OCI-LY3 (cell line): Measurements from ENCODE around the gene MAFG.
A peak's percentile ranks its signal among the peaks of the same experiment; 100 is the strongest.

Experiments used
- H2AFZ ChIP-seq: fragments of 200-600, 300-600 bp; shearing (Covaris generic); 2 replicates; pipeline ENCODE4 v1.6.0; 2014; ENCODE audit warnings: antibody characterized with exemption, low read depth, low read length
- H3K27ac ChIP-seq: fragments of 200-600, 300-600 bp; sonication (generic); 2 replicates; pipeline ENCODE4 v1.5.1; 2014; ENCODE audit warnings: mild to moderate bottlenecking, low read length, moderate library complexity, mixed read lengths
- H3K27me3 ChIP-seq: fragments of 200-600, 300-600 bp; sonication (generic); 2 replicates; pipeline ENCODE4 v1.6.1; 2014; ENCODE audit warnings: low read depth, low read length, mixed read lengths
- H3K36me3 ChIP-seq: fragments of 200-600, 300-600 bp; sonication (generic); replicated peaks from 2 replicates; pipeline ENCODE3; 2014; ENCODE audit warnings: low read depth, low read length, mixed read lengths
- H3K4me1 ChIP-seq: fragments of 300-600, 200-600 bp; sonication (generic); 2 replicates; pipeline ENCODE4 v1.6.1; 2014; ENCODE audit warnings: low read length, mixed read lengths
- H3K4me2 ChIP-seq: fragments of 200-600, 300-600 bp; sonication (generic); 2 replicates; pipeline ENCODE4 v1.6.1; 2014; ENCODE audit warnings: low read length, mixed read lengths
- H3K4me3 ChIP-seq: fragments of 300-600, 200-600 bp; sonication (generic); 2 replicates; pipeline ENCODE4 v1.5.1; 2014; ENCODE audit warnings: antibody characterized with exemption, mild to moderate bottlenecking, low read length, moderate library complexity
- H3K79me2 ChIP-seq: fragments of 300-600, 200-600 bp; shearing (Covaris generic); 2 replicates; pipeline ENCODE4 v1.6.1; 2014; ENCODE audit warnings: mild to moderate bottlenecking, low read length, mixed read lengths
- H3K9ac ChIP-seq: fragments of 300-600, 200-600 bp; shearing (Covaris generic); 2 replicates; pipeline ENCODE4 v1.6.0; 2014; ENCODE audit warnings: mild to moderate bottlenecking, low read length, moderate library complexity
- H3K9me3 ChIP-seq: fragments of 200-600, 300-600 bp; shearing (Covaris generic); 2 replicates; pipeline ENCODE4 v1.6.1; 2014; ENCODE audit warnings: low read length, mixed read lengths; ENCODE audit not compliant: insufficient read depth
- H4K20me1 ChIP-seq: fragments of 200-600, 300-600 bp; sonication (generic); 2 replicates; pipeline ENCODE4 v1.6.1; 2016; ENCODE audit warnings: low read length, mixed read lengths; ENCODE audit not compliant: insufficient read depth
- EZH2phosphoT487 ChIP-seq: fragments of 200-600 bp; shearing (Covaris generic); IDR thresholded peaks from 2 replicates; pipeline ENCODE4 v1.6.1; 2018; ENCODE audit warnings: antibody characterized with exemption, mixed run types, low read depth
- TF ChIP-seq, protein P1 (sequence below): fragments of 200-600, 300-600 bp; sonication (generic); IDR thresholded peaks from 2 replicates; pipeline ENCODE4 v1.5.1; 2014; ENCODE audit warnings: antibody characterized with exemption, low read length, low read depth

MAFG gene

DNA sequence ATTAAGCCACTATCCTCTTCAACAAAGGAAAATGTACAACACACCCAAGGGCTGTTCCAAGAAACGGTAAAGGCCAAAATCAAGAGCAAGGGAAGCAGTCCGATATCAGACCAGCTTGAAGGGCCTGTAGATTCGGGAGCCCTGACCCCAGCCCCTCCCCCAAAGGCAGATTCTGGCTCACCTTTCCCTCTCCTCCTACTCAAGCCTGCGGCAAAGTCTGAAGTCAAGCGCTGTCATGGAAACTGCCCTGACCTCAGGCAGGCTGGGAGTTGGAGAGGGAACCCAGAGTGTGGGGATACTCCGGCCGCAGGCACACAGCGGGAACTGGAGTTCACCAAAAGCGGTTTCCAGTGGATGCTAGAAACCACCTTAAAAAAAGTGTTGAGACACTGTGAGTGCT lies 37.9 kb downstream of the MAFG start:
- H3K4me1 ChIP-seq: peaks cover 11% of the 10 kb centered on the region
- H3K79me2 ChIP-seq: peaks cover 78% of the 10 kb centered on the region
- H3K9ac ChIP-seq: no peak overlapping the region
- no peak overlapping the region for H3K27ac ChIP-seq
- H3K9me3 ChIP-seq: no peaks in the 10 kb centered on the region
- 0 out of 2 replicates have a peak overlapping the region, but pooled peaks have one; percentile 99 for H3K4me3 ChIP-seq
- peak overlapping the region; percentile 94 for H3K4me2 ChIP-seq
- H3K27me3 ChIP-seq: no peaks in the 10 kb centered on the region
- H2AFZ ChIP-seq: no peak overlapping the region
- H4K20me1 ChIP-seq: 0 out of 2 replicates have a peak, but pooled peaks cover 3% of the 10 kb centered on the region
- H3K36me3 ChIP-seq: peaks cover 57% of the 10 kb centered on the region
- no peak for TF ChIP-seq EZH2phosphoT487
- TF ChIP-seq, protein P1, sequence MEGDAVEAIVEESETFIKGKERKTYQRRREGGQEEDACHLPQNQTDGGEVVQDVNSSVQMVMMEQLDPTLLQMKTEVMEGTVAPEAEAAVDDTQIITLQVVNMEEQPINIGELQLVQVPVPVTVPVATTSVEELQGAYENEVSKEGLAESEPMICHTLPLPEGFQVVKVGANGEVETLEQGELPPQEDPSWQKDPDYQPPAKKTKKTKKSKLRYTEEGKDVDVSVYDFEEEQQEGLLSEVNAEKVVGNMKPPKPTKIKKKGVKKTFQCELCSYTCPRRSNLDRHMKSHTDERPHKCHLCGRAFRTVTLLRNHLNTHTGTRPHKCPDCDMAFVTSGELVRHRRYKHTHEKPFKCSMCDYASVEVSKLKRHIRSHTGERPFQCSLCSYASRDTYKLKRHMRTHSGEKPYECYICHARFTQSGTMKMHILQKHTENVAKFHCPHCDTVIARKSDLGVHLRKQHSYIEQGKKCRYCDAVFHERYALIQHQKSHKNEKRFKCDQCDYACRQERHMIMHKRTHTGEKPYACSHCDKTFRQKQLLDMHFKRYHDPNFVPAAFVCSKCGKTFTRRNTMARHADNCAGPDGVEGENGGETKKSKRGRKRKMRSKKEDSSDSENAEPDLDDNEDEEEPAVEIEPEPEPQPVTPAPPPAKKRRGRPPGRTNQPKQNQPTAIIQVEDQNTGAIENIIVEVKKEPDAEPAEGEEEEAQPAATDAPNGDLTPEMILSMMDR: no peak

DNA sequence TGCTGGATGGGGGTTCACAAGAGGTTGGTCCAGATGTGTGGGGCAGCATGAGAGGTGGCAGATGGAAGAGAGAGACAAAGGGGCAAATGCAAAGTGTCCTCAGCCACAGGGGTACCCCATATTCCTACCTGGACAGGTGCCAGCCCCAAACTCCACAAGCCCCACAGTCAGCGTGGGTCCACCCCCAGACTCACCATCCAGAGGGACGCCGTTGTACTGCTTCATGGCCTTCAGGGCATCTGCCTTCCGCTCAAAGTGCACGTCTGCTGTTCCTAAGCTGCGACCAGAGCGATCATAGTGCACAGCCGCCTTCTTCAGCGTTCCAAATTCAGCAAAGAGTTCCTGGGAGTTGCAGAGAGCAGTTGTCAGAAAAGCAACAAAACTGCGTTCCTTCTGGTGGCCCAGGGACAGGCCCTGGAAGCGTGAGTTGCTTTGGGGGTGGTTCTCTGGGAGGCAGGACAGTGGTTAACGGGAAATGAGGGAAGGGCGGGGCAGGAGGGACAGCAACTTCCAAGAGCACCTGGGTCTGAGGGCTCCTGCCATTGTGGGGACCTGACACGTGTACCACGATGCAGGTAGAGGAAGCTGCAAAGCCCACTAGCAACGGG lies 38.4 kb downstream of the MAFG start:
- H3K9ac ChIP-seq: no peak overlapping the region
- no peak for TF ChIP-seq EZH2phosphoT487
- TF ChIP-seq, protein P1: no peak
- no peak overlapping the region for H3K27ac ChIP-seq
- H3K4me2 ChIP-seq: no peak overlapping the region
- H3K9me3 ChIP-seq: no peaks in the 10 kb centered on the region
- peaks cover 11% of the 10 kb centered on the region for H3K4me1 ChIP-seq
- H4K20me1 ChIP-seq: 0 out of 2 replicates have a peak, but pooled peaks cover 3% of the 10 kb centered on the region
- H2AFZ ChIP-seq: no peak overlapping the region
- no peaks in the 10 kb centered on the region for H3K27me3 ChIP-seq
- H3K4me3 ChIP-seq: no peak overlapping the region
- peaks cover 79% of the 10 kb centered on the region for H3K79me2 ChIP-seq
- H3K36me3 ChIP-seq: peaks cover 59% of the 10 kb centered on the region

DNA sequence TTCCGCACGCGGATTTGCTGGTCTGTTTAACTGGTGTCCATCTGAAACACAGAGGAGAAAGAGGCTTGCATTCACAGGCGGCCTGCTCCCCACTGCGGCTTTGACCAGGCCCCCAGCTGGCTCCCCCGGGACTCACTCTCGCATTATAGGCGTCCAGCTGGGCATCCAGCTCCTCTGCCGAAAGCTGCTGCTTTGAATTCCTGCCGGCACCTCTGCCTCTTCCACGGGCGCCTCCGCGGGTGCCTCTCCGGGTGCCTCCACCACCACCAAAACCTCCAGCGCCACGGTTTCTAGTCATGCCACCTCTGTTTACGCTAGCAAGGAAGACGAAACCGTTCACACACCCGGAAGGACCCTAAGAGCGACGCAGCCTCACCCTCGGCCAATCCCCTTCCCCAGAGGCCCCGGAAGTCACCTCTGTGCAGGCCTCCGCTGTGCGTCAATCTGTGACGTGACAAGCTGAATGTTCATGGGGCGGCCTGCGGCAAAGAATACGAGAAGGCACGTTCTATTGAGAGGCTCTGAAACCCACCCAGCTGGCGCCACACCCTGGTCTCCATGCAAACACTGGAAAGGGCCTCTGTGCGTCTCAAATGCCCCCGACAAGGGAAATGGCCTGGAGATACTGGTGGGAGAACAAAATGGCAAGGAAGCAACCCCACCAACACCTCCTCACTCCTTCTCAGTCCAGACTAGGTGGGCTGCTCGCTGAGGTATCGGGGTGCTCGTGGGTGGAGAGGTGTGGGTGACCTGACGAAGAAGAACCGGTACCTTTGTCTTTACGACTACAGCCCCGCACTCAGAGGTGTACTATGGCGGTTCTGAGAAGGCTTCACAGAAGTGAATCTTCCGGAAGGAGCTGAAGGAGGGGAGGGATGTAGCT lies 39.2 kb downstream of the MAFG start:
- H3K9me3 ChIP-seq: no peaks in the 10 kb centered on the region
- peaks cover 61% of the 10 kb centered on the region for H3K36me3 ChIP-seq
- H2AFZ ChIP-seq: no peak overlapping the region
- H3K4me1 ChIP-seq: peaks cover 11% of the 10 kb centered on the region
- no peak overlapping the region for H3K4me3 ChIP-seq
- H3K9ac ChIP-seq: no peak overlapping the region
- 0 out of 2 replicates have a peak, but pooled peaks cover 3% of the 10 kb centered on the region for H4K20me1 ChIP-seq
- H3K79me2 ChIP-seq: peaks cover 74% of the 10 kb centered on the region
- H3K27me3 ChIP-seq: no peaks in the 10 kb centered on the region
- no peak overlapping the region for H3K4me2 ChIP-seq
- H3K27ac ChIP-seq: no peak overlapping the region
- TF ChIP-seq EZH2phosphoT487: no peak
- TF ChIP-seq, protein P1: no peak

DNA sequence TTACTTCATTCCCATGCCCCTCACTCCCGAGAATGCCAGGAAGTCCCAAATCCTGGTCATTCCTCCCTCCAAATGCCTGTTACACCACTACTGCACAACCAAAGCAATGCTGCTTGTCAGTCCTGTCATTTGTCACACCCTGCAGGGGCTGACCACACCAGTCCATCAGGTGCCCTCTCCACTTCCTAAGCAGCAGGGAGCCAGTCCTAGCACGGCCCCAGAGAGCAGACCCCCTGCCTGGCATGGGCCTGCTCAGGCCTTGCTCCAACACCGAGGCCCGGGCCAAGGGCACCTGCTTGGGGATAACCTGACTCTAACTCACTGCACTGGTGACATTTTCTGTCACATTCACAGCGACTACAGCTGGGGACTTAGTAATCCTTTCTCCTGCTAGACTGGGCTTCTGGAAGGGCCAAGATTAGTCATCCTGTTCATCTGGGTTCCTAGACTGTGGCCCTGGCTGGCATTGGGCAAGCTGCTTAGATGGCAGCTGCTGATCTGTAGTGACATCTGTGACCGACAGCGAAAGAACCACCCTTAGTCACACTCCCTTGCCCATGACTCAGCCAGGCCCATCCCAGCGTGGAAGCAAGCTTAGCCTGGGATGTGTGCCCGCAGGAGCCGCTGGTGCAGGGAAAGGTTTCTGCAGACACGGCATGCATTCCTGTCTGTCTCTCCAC lies 41.5 kb downstream of the MAFG start:
- Histone ChIP-seq H3K4me3 (no peak overlapping the region), H3K36me3 (peaks cover 67% of the 10 kb centered on the region), H3K9ac (no peak overlapping the region), H3K27ac (no peak overlapping the region), H3K9me3 (no peaks in the 10 kb centered on the region), H3K79me2 (peaks cover 55% of the 10 kb centered on the region), H3K27me3 (no peaks in the 10 kb centered on the region), H3K4me1 (peaks cover 7% of the 10 kb centered on the region), H2AFZ (no peak overlapping the region), H3K4me2 (no peak overlapping the region), H4K20me1 (0 out of 2 replicates have a peak, but pooled peaks cover 3% of the 10 kb centered on the region)
- TF ChIP-seq, protein P1: no peak
- no peak for TF ChIP-seq EZH2phosphoT487
